ENCODE measurements around the gene APBA2. TPM values are rescaled to one million over a fixed set of nuclear protein-coding genes. Genes with fewer than 3 reads are reported as not detected.

The APBA2 gene
- total RNA-seq, 1 donor from 2014 or later: 3.8 TPM

DNA sequence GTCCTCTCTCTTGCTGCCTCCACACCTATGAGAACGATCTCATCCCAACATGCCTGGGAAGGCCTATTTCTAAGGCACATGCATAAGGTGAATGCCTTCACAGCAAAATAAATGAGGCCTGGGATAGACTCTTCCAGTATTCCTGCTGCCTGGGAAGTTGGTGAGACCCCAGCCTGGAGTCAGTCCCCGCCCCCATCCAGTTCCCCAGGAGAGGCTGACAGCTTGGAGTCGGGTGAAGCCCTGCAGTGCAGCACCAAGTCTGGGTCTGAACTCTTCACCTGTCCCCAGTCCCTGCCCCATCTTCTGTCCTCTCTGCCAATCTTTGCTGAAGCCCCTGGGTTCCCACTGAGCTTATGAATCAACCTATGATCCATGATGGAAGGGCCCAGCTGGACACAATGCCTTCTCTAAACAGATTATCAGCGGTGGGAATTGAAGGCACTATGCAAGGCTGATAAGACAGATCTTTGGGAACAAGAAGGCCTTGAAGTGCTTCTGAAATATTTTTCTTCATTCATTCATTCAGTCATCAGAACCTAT is 10.2 kb upstream of the APBA2 start:
- Histone ChIP-seq H3K27me3 (ENCODE audit: low read depth) (no peaks in the 10 kb centered on the region), H3K36me3 (no peaks in the 10 kb centered on the region), H3K27ac (no peak overlapping the region), H3K4me1 (no peaks in the 10 kb centered on the region), H3K9me3 (no peaks in the 10 kb centered on the region), H3K4me3 (no peak overlapping the region)
- DNase-seq (no peak), ATAC-seq (no peak)
- TF ChIP-seq, protein P1, sequence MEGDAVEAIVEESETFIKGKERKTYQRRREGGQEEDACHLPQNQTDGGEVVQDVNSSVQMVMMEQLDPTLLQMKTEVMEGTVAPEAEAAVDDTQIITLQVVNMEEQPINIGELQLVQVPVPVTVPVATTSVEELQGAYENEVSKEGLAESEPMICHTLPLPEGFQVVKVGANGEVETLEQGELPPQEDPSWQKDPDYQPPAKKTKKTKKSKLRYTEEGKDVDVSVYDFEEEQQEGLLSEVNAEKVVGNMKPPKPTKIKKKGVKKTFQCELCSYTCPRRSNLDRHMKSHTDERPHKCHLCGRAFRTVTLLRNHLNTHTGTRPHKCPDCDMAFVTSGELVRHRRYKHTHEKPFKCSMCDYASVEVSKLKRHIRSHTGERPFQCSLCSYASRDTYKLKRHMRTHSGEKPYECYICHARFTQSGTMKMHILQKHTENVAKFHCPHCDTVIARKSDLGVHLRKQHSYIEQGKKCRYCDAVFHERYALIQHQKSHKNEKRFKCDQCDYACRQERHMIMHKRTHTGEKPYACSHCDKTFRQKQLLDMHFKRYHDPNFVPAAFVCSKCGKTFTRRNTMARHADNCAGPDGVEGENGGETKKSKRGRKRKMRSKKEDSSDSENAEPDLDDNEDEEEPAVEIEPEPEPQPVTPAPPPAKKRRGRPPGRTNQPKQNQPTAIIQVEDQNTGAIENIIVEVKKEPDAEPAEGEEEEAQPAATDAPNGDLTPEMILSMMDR (IDR thresholded peaks at IDR 0.05): no peak
- intact Hi-C loops (cut with DNase I): no loop called here

- DNase-seq: no peak
- Histone ChIP-seq H3K27ac (no peak overlapping the region), H3K9me3 (no peaks in the 10 kb centered on the region), H3K27me3 (ENCODE audit: low read depth) (no peaks in the 10 kb centered on the region), H3K36me3 (no peaks in the 10 kb centered on the region), H3K4me3 (no peak overlapping the region), H3K4me1 (no peaks in the 10 kb centered on the region)
- ATAC-seq: no peak
- TF ChIP-seq, protein P1 (IDR thresholded peaks at IDR 0.05): no peak
- intact Hi-C loops (cut with DNase I): no loop called here
Measured at GRCh38 chr15:28876131-28876844, 9.5 kb upstream of the APBA2 start.

- ATAC-seq (no peak), DNase-seq (no peak)
- H3K4me1 ChIP-seq: no peaks in the 10 kb centered on the region
- H3K27me3 ChIP-seq (ENCODE audit: low read depth): no peaks in the 10 kb centered on the region
- H3K4me3 ChIP-seq: no peak overlapping the region
- no peaks in the 10 kb centered on the region for H3K9me3 ChIP-seq
- intact Hi-C loops (cut with DNase I): no loop called here
- H3K36me3 ChIP-seq: no peaks in the 10 kb centered on the region
- TF ChIP-seq, protein P1 (IDR thresholded peaks at IDR 0.05): no peak
- H3K27ac ChIP-seq: no peak overlapping the region
Measured at GRCh38 chr15:28876845-28877185, 9.0 kb upstream of the APBA2 start.

DNA sequence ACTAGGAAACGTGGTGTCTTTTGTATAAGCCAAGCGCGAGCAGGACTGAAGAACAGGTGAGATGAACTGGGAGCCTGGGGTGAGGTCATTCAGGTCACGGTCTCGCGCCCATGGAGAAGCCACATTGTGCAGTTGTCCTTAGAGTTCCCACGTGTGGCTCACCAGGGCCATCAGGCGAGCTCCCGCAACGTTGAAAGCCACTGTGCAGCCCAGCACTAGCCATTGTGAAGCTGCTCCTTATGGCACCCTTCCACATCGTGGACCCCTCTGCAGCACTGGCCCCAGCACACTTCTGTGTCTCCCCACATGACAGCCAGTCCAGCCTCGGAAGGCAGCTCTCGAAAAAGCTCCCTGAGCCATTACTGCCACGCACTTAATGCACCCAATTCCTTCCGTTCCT is 7.6 kb upstream of the APBA2 start:
- no peaks in the 10 kb centered on the region for H3K4me1 ChIP-seq
- no peaks in the 10 kb centered on the region for H3K27me3 ChIP-seq (ENCODE audit: low read depth)
- H3K27ac ChIP-seq: no peak overlapping the region
- intact Hi-C loops (cut with DNase I): no loop called here
- no peaks in the 10 kb centered on the region for H3K9me3 ChIP-seq
- H3K36me3 ChIP-seq: no peaks in the 10 kb centered on the region
- no peak overlapping the region for H3K4me3 ChIP-seq
- ATAC-seq (no peak), DNase-seq (no peak)
- TF ChIP-seq, protein P1 (IDR thresholded peaks at IDR 0.05): no peak

GRCh38 chr15:28879551-28879950 is 6.2 kb upstream of the APBA2 start:
- intact Hi-C loops (cut with DNase I): no loop called here
- Histone ChIP-seq H3K4me3 (no peak overlapping the region), H3K4me1 (no peaks in the 10 kb centered on the region), H3K27me3 (ENCODE audit: low read depth) (peaks cover 3% of the 10 kb centered on the region), H3K9me3 (no peaks in the 10 kb centered on the region), H3K36me3 (no peaks in the 10 kb centered on the region), H3K27ac (no peak overlapping the region)
- no peak for DNase-seq
- TF ChIP-seq, protein P1 (IDR thresholded peaks at IDR 0.05): no peak
- no peak for ATAC-seq

All from lower lobe of right lung (tissue), 2 donors.